KMS-11 (cell line): ENCODE data around the gene CWC15.

ENCODE experiments used
- H2AFZ ChIP-seq: fragments of 200-600 bp; sonication (generic); 2 replicates; pipeline ENCODE4 v1.6.1; 2016; ENCODE audit warnings: antibody characterized with exemption, mixed run types, low read depth
- H3K27ac ChIP-seq: fragments of 200-600 bp; sonication (generic); 2 replicates; pipeline ENCODE4 v1.6.1; 2016; ENCODE audit warnings: mild to moderate bottlenecking, mixed run types
- H3K27me3 ChIP-seq: fragments of 200-600 bp; sonication (generic); 2 replicates; pipeline ENCODE4 v1.6.1; 2017; ENCODE audit warnings: mild to moderate bottlenecking, low read depth, mixed run types, moderate library complexity; ENCODE audit not compliant: insufficient read depth
- H3K36me3 ChIP-seq: fragments of 200-600 bp; sonication (generic); 2 replicates; pipeline ENCODE4 v1.6.1; 2017; ENCODE audit warnings: mild to moderate bottlenecking, mixed run types; ENCODE audit not compliant: insufficient read depth
- H3K4me1 ChIP-seq: fragments of 200-600 bp; sonication (generic); 2 replicates; pipeline ENCODE4 v1.6.1; 2016; ENCODE audit warnings: mild to moderate bottlenecking, low read depth, mixed run types; ENCODE audit not compliant: poor library complexity, severe bottlenecking
- H3K4me2 ChIP-seq: fragments of 200-600 bp; sonication (generic); 2 replicates; pipeline ENCODE4 v1.7.0; 2016; ENCODE audit warnings: mild to moderate bottlenecking, mixed run types
- H3K4me3 ChIP-seq: fragments of 200-600 bp; sonication (generic); IDR thresholded peaks from 2 replicates; pipeline ENCODE4 v1.6.1; 2017; ENCODE audit warnings: low read depth, low read length, mixed read lengths; ENCODE audit not compliant: insufficient read depth
- H3K79me2 ChIP-seq: fragments of 200-600 bp; sonication (generic); 2 replicates; pipeline ENCODE4 v1.6.1; 2016; ENCODE audit warnings: low read depth, mixed run types; ENCODE audit not compliant: insufficient read depth
- H3K9ac ChIP-seq: fragments of 200-600 bp; sonication (generic); 2 replicates; pipeline ENCODE4 v1.6.1; 2016; ENCODE audit warnings: mild to moderate bottlenecking, mixed run types
- H4K20me1 ChIP-seq: fragments of 200-600 bp; sonication (generic); 2 replicates; pipeline ENCODE4 v1.6.1; 2016; ENCODE audit warnings: mild to moderate bottlenecking, mixed run types; ENCODE audit not compliant: insufficient read depth
- CTCF ChIP-seq: fragments of 200-600 bp; sonication (generic); conservative IDR thresholded peaks from 2 replicates; pipeline ENCODE4 v1.6.1; 2017; ENCODE audit warnings: low read depth, mild to moderate bottlenecking, antibody characterized with exemption, low read length, moderate library complexity, mixed read lengths

Gene CWC15

DNA sequence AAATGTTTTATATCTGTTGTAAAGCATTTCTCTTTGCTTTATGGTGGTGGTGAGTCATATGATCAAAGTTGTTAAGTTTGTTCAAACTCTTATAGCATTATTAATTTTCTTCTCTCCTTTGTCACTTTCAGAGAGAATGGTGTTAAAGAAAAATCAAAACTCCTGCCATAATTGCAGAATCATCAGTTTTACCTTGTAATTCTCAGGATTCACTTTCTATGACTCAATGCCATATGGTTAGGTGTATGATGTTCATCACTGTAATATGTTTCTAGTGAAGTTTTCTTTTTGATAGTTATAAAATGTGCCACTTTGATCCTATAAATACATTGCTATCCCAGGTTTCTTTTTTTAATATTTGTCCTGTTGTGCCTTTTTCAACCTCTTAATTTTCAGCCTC is 38.0 kb upstream of the CWC15 start:
- Histone ChIP-seq H3K4me3 (no peak overlapping the region), H3K27me3 (no peaks in the 10 kb centered on the region), H3K4me1 (no peaks in the 10 kb centered on the region), H3K4me2 (no peak overlapping the region), H3K9ac (no peak overlapping the region), H3K27ac (no peak overlapping the region), H3K36me3 (no peaks in the 10 kb centered on the region), H4K20me1 (no peaks in the 10 kb centered on the region), H2AFZ (no peak overlapping the region), H3K79me2 (no peaks in the 10 kb centered on the region)
- no peak for TF ChIP-seq CTCF

DNA sequence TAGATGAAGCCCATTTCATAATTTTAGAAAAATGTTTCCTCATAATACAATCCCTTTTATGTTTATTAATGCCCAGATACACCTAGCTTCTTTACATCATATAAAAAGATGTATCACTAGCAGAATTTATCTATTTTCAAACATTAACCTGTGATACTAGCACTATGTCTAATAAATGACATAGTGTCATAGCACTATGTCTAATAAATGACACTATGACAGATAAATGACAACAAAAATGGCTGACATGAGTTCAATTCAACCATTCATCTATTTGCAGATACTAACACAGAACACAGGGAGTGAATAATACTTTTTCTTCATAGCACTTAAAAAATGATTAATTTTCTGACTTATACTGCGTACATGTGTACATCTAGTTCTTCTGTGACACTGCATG is 32.3 kb upstream of the CWC15 start:
- no peak overlapping the region for H3K9ac ChIP-seq
- no peaks in the 10 kb centered on the region for H3K79me2 ChIP-seq
- H4K20me1 ChIP-seq, result no peaks in the 10 kb centered on the region
- H3K27me3 ChIP-seq, result no peaks in the 10 kb centered on the region
- H3K27ac ChIP-seq, result no peak overlapping the region
- H3K4me3 ChIP-seq, result no peak overlapping the region
- TF ChIP-seq CTCF, result no peak
- no peaks in the 10 kb centered on the region for H3K36me3 ChIP-seq
- no peak overlapping the region for H3K4me2 ChIP-seq
- H3K4me1 ChIP-seq, result no peaks in the 10 kb centered on the region
- no peak overlapping the region for H2AFZ ChIP-seq

GRCh38 chr11:95003716-95004115 is 30.4 kb upstream of the CWC15 start:
- no peaks in the 10 kb centered on the region for H3K27me3 ChIP-seq
- no peak overlapping the region for H3K9ac ChIP-seq
- TF ChIP-seq CTCF, result no peak

DNA sequence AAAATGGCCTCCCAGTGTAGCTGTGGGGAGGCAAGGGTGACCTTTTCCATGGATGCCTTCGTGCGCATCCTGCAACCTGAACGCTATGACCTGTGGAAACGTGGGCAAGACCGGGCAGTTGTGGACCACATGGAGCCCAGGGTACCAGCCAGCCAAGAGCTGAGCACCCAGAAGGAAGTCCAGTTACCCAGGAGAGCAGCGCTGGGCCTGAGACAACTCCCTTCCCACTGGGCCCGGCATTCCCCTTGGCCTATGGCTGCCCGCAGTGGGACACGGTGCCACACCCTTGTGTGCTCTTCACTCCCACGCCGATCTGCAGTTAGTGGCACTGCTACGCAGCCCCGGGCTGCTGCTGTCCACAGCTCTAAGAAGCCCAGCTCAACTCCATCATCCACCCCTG is 24.9 kb upstream of the CWC15 start:
- H3K27ac ChIP-seq, result no peak overlapping the region
- TF ChIP-seq CTCF, result no peak
- H3K27me3 ChIP-seq, result no peaks in the 10 kb centered on the region
- H3K36me3 ChIP-seq, result no peaks in the 10 kb centered on the region
- H3K4me2 ChIP-seq, result no peak overlapping the region
- H3K4me3 ChIP-seq, result no peak overlapping the region
- no peaks in the 10 kb centered on the region for H3K79me2 ChIP-seq
- H2AFZ ChIP-seq, result no peak overlapping the region
- H4K20me1 ChIP-seq, result no peaks in the 10 kb centered on the region
- H3K9ac ChIP-seq, result no peak overlapping the region
- no peaks in the 10 kb centered on the region for H3K4me1 ChIP-seq

More at GRCh38 chr11:95003716-95004115, 30.4 kb upstream of the CWC15 start:
- no peaks in the 10 kb centered on the region for H4K20me1 ChIP-seq
- no peak overlapping the region for H3K4me2 ChIP-seq
- H3K79me2 ChIP-seq, result no peaks in the 10 kb centered on the region
- H2AFZ ChIP-seq, result no peak overlapping the region
- H3K36me3 ChIP-seq, result no peaks in the 10 kb centered on the region
- no peak overlapping the region for H3K4me3 ChIP-seq
- no peak overlapping the region for H3K27ac ChIP-seq
- no peaks in the 10 kb centered on the region for H3K4me1 ChIP-seq

- no peak for TF ChIP-seq CTCF
- no peaks in the 10 kb centered on the region for H4K20me1 ChIP-seq
- no peaks in the 10 kb centered on the region for H3K27me3 ChIP-seq
- no peaks in the 10 kb centered on the region for H3K79me2 ChIP-seq
- H3K36me3 ChIP-seq, result no peaks in the 10 kb centered on the region
- no peak overlapping the region for H3K9ac ChIP-seq
- no peaks in the 10 kb centered on the region for H3K4me1 ChIP-seq
- no peak overlapping the region for H3K4me2 ChIP-seq
- H3K4me3 ChIP-seq, result no peak overlapping the region
- no peak overlapping the region for H3K27ac ChIP-seq
- no peak overlapping the region for H2AFZ ChIP-seq
Measured at GRCh38 chr11:94997437-94997836, 24.1 kb upstream of the CWC15 start.
